Measurements from ENCODE around the gene TOR2A.

GRCh38 chr9:127716412-127716811 lies 18.7 kb downstream of the TOR2A start:
- TF ChIP-seq POLR2AphosphoS5 (IDR thresholded peaks at IDR 0.05; ENCODE audit: borderline replicate concordance, low read depth, low read length) (no peak), EZH2 (IDR thresholded peaks at IDR 0.05) (no peak), FOXP2 (optimal IDR thresholded peaks at IDR 0.05; ENCODE audit: control extremely low read depth, extremely low read length, insufficient read depth) (no peak)
